ENCODE results near the gene IFNA2. TPM values are rescaled to one million over a fixed set of nuclear protein-coding genes. Genes with fewer than 3 reads are reported as not detected.
A peak's percentile ranks its signal among the peaks of the same experiment; 100 is the strongest.

The IFNA2 gene
- total RNA-seq, 2 donors from 2014 or later: not detected

DNA sequence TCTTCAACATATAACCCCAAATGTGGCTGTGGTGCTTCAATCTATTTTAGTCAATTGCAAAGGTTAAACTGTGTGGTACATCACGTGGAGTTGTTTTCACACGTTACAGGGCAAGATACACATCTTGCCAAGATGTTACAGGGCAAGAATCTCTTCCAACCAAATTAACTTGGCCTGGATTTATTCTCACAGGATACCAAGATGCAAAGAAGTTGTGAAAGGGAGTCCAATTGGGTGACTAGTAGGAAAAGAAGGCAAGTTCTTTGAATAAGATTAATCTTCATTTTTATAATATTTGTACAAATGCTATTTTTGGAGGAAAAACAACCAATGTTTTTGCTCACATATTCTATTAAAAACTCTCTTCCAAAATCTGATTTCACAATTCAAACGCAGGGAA, 18.9 kb upstream of the IFNA2 start:
- Histone ChIP-seq H3K27ac (ENCODE audit: low read depth, low read length) (no peak overlapping the region), H3K9me3 (ENCODE audit: control insufficient read depth, low read length) (no peaks in the 10 kb centered on the region), H3K36me3 (ENCODE audit: control insufficient read depth, insufficient read depth, low read length) (no peaks in the 10 kb centered on the region), H3K4me1 (ENCODE audit: control insufficient read depth, insufficient read depth, low read length) (no peaks in the 10 kb centered on the region), H3K4me3 (ENCODE audit: low read length) (no peak overlapping the region), H3K9ac (ENCODE audit: extremely low read depth, low read length, poor library complexity, severe bottlenecking) (no peak overlapping the region), H3K27me3 (ENCODE audit: control insufficient read depth, insufficient read depth, low read length, poor library complexity, severe bottlenecking) (peaks cover 59% of the 10 kb centered on the region)
- H3K9me3 Mint-ChIP-seq: no peaks in the 10 kb centered on the region
- no peak overlapping the region for H3K4me3 Mint-ChIP-seq
- 89 to 100% methylated on average over 2 to 3 of the region's 3 CpGs for WGBS, 2 experiments (ENCODE audit: insufficient coverage in 1 of 2, insufficient read length in 1 of 2)
- H3K4me1 Mint-ChIP-seq: peaks cover 4% of the 10 kb centered on the region
- H3K27me3 Mint-ChIP-seq (ENCODE audit: insufficient read depth): peaks cover 64% of the 10 kb centered on the region
- no peaks in the 10 kb centered on the region for H3K36me3 Mint-ChIP-seq (ENCODE audit: low read depth)
- DNase-seq: no peak
- TF ChIP-seq, protein P1, sequence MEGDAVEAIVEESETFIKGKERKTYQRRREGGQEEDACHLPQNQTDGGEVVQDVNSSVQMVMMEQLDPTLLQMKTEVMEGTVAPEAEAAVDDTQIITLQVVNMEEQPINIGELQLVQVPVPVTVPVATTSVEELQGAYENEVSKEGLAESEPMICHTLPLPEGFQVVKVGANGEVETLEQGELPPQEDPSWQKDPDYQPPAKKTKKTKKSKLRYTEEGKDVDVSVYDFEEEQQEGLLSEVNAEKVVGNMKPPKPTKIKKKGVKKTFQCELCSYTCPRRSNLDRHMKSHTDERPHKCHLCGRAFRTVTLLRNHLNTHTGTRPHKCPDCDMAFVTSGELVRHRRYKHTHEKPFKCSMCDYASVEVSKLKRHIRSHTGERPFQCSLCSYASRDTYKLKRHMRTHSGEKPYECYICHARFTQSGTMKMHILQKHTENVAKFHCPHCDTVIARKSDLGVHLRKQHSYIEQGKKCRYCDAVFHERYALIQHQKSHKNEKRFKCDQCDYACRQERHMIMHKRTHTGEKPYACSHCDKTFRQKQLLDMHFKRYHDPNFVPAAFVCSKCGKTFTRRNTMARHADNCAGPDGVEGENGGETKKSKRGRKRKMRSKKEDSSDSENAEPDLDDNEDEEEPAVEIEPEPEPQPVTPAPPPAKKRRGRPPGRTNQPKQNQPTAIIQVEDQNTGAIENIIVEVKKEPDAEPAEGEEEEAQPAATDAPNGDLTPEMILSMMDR (conservative IDR thresholded peaks at IDR 0.05): no peak
- H3K27ac Mint-ChIP-seq: no peak overlapping the region

DNA sequence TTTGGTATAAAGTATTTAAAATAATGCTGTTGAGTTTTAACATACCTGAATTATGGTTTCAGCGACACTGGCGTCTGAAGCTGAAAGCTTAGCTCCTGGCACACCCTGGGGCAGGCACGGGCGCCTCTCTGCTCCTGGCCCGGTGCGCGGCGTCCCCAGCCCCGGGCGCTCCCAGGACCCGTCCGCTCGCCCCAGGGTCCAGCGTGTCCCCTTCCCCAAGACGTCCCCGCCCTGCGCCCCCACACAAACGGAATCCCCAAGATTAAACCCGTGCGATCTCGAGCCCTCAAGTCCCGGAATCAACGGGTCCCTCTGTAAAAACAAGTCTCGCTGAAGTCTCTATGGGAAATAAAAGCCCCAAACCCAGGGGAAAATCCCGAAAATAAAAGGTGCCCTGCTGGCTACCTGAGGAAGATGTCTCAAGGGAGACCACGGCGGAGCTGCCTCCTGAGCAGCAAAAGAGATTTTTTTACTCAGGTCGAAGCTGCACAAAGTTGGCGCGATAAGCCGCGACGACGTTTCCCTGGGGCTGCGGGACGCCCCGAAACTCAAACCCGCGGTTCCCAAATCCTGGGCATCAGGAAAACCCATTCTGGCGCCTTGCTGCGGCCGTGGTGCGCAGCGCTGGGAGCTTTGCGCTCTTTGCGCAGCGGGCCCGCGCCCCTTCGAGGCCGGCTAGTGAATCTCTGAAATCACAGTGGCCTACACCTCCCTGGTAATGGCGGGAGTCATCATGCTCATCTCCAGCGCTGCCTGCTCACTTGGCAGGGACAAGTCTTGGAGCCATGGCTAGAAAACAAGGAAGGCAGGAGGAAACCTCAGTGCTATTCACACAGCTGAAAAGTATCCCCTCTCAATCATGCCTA, 17.4 kb upstream of the IFNA2 start:
- H3K4me3 Mint-ChIP-seq: peak overlapping the region; percentile 56
- no peaks in the 10 kb centered on the region for H3K4me1 ChIP-seq (ENCODE audit: control insufficient read depth, insufficient read depth, low read length)
- DNase-seq: peak; percentile 89
- peak overlapping the region; percentile 82 for H3K4me3 ChIP-seq (ENCODE audit: low read length)
- TF ChIP-seq, protein P1 (conservative IDR thresholded peaks at IDR 0.05): peak; percentile 54
- no peak overlapping the region for H3K27ac ChIP-seq (ENCODE audit: low read depth, low read length)
- no peaks in the 10 kb centered on the region for H3K36me3 Mint-ChIP-seq (ENCODE audit: low read depth)
- H3K9ac ChIP-seq (ENCODE audit: extremely low read depth, low read length, poor library complexity, severe bottlenecking): no peak overlapping the region
- peaks cover 68% of the 10 kb centered on the region for H3K27me3 ChIP-seq (ENCODE audit: control insufficient read depth, insufficient read depth, low read length, poor library complexity, severe bottlenecking)
- H3K27me3 Mint-ChIP-seq (ENCODE audit: insufficient read depth): peaks cover 74% of the 10 kb centered on the region
- peaks cover 4% of the 10 kb centered on the region for H3K4me1 Mint-ChIP-seq
- H3K9me3 ChIP-seq (ENCODE audit: control insufficient read depth, low read length): no peaks in the 10 kb centered on the region
- no peaks in the 10 kb centered on the region for H3K9me3 Mint-ChIP-seq
- H3K36me3 ChIP-seq (ENCODE audit: control insufficient read depth, insufficient read depth, low read length): no peaks in the 10 kb centered on the region
- no peak overlapping the region for H3K27ac Mint-ChIP-seq
- WGBS, 2 experiments (ENCODE audit: insufficient coverage in 1 of 2, insufficient read length in 1 of 2): 3% methylated on average over 50 to 53 of the region's 53 CpGs

DNA sequence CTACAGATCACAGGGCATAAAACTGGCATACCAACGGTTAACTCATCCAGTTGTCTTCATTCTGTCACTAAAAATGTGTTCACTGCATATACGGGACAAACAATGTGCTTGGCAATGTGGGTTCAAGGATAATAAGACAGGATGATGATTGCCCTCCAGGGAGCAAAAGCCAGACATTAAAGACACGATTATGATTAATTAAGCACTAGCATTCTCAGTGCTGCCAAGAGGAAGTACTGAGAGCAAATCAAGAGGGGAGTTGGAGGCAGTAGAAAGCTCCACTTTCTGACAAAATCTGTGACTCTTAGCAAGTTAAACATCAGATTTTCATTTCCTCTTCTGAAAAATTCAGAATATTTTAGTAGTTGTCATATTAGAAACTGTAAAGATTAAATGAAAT, 14.8 kb upstream of the IFNA2 start:
- Mint-ChIP-seq H3K27ac (no peak overlapping the region), H3K36me3 (ENCODE audit: low read depth) (no peaks in the 10 kb centered on the region), H3K4me3 (no peak overlapping the region), H3K4me1 (peaks cover 5% of the 10 kb centered on the region), H3K9me3 (no peaks in the 10 kb centered on the region), H3K27me3 (ENCODE audit: insufficient read depth) (peaks cover 86% of the 10 kb centered on the region)
- H3K36me3 ChIP-seq (ENCODE audit: control insufficient read depth, insufficient read depth, low read length): no peaks in the 10 kb centered on the region
- DNase-seq: no peak
- H3K9me3 ChIP-seq (ENCODE audit: control insufficient read depth, low read length): no peaks in the 10 kb centered on the region
- TF ChIP-seq, protein P1 (conservative IDR thresholded peaks at IDR 0.05): no peak
- no peaks in the 10 kb centered on the region for H3K4me1 ChIP-seq (ENCODE audit: control insufficient read depth, insufficient read depth, low read length)
- peaks cover 83% of the 10 kb centered on the region for H3K27me3 ChIP-seq (ENCODE audit: control insufficient read depth, insufficient read depth, low read length, poor library complexity, severe bottlenecking)
- H3K4me3 ChIP-seq (ENCODE audit: low read length): no peak overlapping the region
- no peak overlapping the region for H3K9ac ChIP-seq (ENCODE audit: extremely low read depth, low read length, poor library complexity, severe bottlenecking)
- WGBS, 2 experiments (ENCODE audit: insufficient coverage in 1 of 2, insufficient read length in 1 of 2): 85 to 92% methylated on average over 2 to 3 of the region's 3 CpGs
- no peak overlapping the region for H3K27ac ChIP-seq (ENCODE audit: low read depth, low read length)
